H9 (cell line): ENCODE results near the gene EVI2A. TPM values are rescaled to one million over a fixed set of nuclear protein-coding genes. Genes with fewer than 3 reads are reported as not detected.

Source experiments
- DNase-seq: peaks from one replicate; pipeline ENCODE4 v3.0.0-alpha.2; 2017
- H2AFZ ChIP-seq: one replicate; pipeline ENCODE4 v1.6.1; 2013; ENCODE audit warnings: mild to moderate bottlenecking, low read length, control low read depth, moderate library complexity
- H2AK5ac ChIP-seq: 2 replicates; pipeline ENCODE4 v1.6.1; 2013; ENCODE audit warnings: low read length, control low read depth, mixed read lengths; ENCODE audit not compliant: insufficient read length
- H2BK120ac ChIP-seq: one replicate; pipeline ENCODE4 v1.6.1; 2013; ENCODE audit warnings: low read depth, mild to moderate bottlenecking, low read length, control low read depth, inconsistent platforms; ENCODE audit not compliant: poor library complexity, severe bottlenecking
- H2BK12ac ChIP-seq: 2 replicates; pipeline ENCODE4 v1.6.1; 2013; ENCODE audit warnings: low read length, control low read depth, mixed read lengths, low read depth; ENCODE audit not compliant: insufficient read length
- H2BK15ac ChIP-seq: 2 replicates; pipeline ENCODE4 v1.6.1; 2013; ENCODE audit warnings: low read depth, low read length, control low read depth
- H2BK20ac ChIP-seq: one replicate; pipeline ENCODE4 v1.6.1; 2013; ENCODE audit warnings: low read depth, mild to moderate bottlenecking, low read length, control low read depth, inconsistent platforms; ENCODE audit not compliant: poor library complexity, severe bottlenecking
- H2BK5ac ChIP-seq: 2 replicates; pipeline ENCODE4 v1.6.1; 2013; ENCODE audit warnings: low read length, control low read depth, mixed read lengths; ENCODE audit not compliant: insufficient read length
- H3K14ac ChIP-seq: 2 replicates; pipeline ENCODE4 v1.6.1; 2013; ENCODE audit warnings: low read length, control low read depth; ENCODE audit not compliant: insufficient read depth
- H3K18ac ChIP-seq: 2 replicates; pipeline ENCODE4 v1.6.1; 2013; ENCODE audit warnings: low read depth, mild to moderate bottlenecking, mixed read lengths, low read length, control low read depth; ENCODE audit not compliant: insufficient read length
- H3K23ac ChIP-seq: 2 replicates; pipeline ENCODE4 v1.6.1; 2013; ENCODE audit warnings: low read length, control low read depth, mixed read lengths, low read depth; ENCODE audit not compliant: insufficient read length
- H3K23me2 ChIP-seq: 2 replicates; pipeline ENCODE4 v1.6.1; 2013; ENCODE audit warnings: low read depth, mild to moderate bottlenecking, mixed read lengths, low read length, control low read depth; ENCODE audit not compliant: insufficient read length, poor library complexity, severe bottlenecking
- H3K27ac ChIP-seq: 2 replicates; pipeline ENCODE4 v1.5.1; 2013; ENCODE audit warnings: low read length, control low read depth, mixed read lengths, low read depth; ENCODE audit not compliant: insufficient read length
- H3K27me3 ChIP-seq: 2 replicates; pipeline ENCODE4 v1.6.1; 2013; ENCODE audit warnings: low read length, control low read depth, inconsistent platforms; ENCODE audit not compliant: insufficient read depth
- H3K4ac ChIP-seq: 2 replicates; pipeline ENCODE4 v1.6.1; 2013; ENCODE audit warnings: low read depth, mild to moderate bottlenecking, control low read depth, inconsistent platforms, low read length, moderate library complexity
- H3K4me1 ChIP-seq: 2 replicates; pipeline ENCODE4 v1.6.1; 2013; ENCODE audit warnings: low read length, control low read depth, inconsistent platforms; ENCODE audit not compliant: insufficient read depth
- H3K4me2 ChIP-seq: 2 replicates; pipeline ENCODE4 v1.6.1; 2013; ENCODE audit warnings: low read length, control low read depth, mixed read lengths; ENCODE audit not compliant: insufficient read length, insufficient read depth
- H3K56ac ChIP-seq: 2 replicates; pipeline ENCODE4 v1.6.1; 2013; ENCODE audit warnings: low read depth, mild to moderate bottlenecking, mixed read lengths, low read length, control low read depth; ENCODE audit not compliant: insufficient read length
- H3K79me1 ChIP-seq: 2 replicates; pipeline ENCODE4 v1.6.1; 2013; ENCODE audit warnings: low read depth, mild to moderate bottlenecking, moderate library complexity, low read length, control low read depth, inconsistent platforms; ENCODE audit not compliant: insufficient read depth, poor library complexity, severe bottlenecking
- H3K79me2 ChIP-seq: 2 replicates; pipeline ENCODE4 v1.6.1; 2013; ENCODE audit warnings: low read length, control low read depth, inconsistent platforms; ENCODE audit not compliant: insufficient read depth
- H3K9ac ChIP-seq: 2 replicates; pipeline ENCODE4 v1.6.1; 2013; ENCODE audit warnings: low read length, control low read depth, mixed read lengths; ENCODE audit not compliant: insufficient read length; ENCODE audit errors: extremely low read depth
- H3K9me3 ChIP-seq: one replicate; pipeline ENCODE4 v1.6.1; 2013; ENCODE audit warnings: low read depth, low read length, inconsistent platforms; ENCODE audit not compliant: control insufficient read depth
- H3T11ph ChIP-seq: one replicate; pipeline ENCODE4 v1.6.1; 2013; ENCODE audit warnings: mild to moderate bottlenecking, low read length, control low read depth, inconsistent platforms
- H4K20me1 ChIP-seq: one replicate; pipeline ENCODE4 v1.6.1; 2013; ENCODE audit not compliant: control insufficient read depth, insufficient read length, insufficient read depth
- H4K5ac ChIP-seq: 2 replicates; pipeline ENCODE4 v1.6.1; 2013; ENCODE audit warnings: low read depth, mild to moderate bottlenecking, mixed read lengths, low read length, control low read depth; ENCODE audit not compliant: insufficient read length
- H4K8ac ChIP-seq: replicated peaks from 2 replicates; pipeline ENCODE4 v1.6.1; 2013; ENCODE audit warnings: low read length, control low read depth, mixed read lengths, low read depth; ENCODE audit not compliant: insufficient read length
- H4K91ac ChIP-seq: 2 replicates; pipeline ENCODE4 v1.6.1; 2013; ENCODE audit warnings: low read depth, mild to moderate bottlenecking, moderate library complexity, mixed read lengths, low read length, control low read depth; ENCODE audit not compliant: insufficient read length
- H3K27ac Mint-ChIP-seq, 3 experiments: 2 replicates in 2 of 3; 3 replicates in 1 of 3; pipeline ENCODE4 v1.8.0; 2020 to 2021; ENCODE audit warnings: mixed read lengths in 3 of 3, mild to moderate bottlenecking in 1 of 3, moderate library complexity in 1 of 3
- H3K27me3 Mint-ChIP-seq: 2 replicates; pipeline ENCODE4 v1.8.0; 2021; ENCODE audit warnings: low read depth, mild to moderate bottlenecking, moderate library complexity, mixed read lengths
- H3K36me3 Mint-ChIP-seq, 3 experiments: 2 replicates in 2 of 3; 3 replicates in 1 of 3; pipeline ENCODE4 v1.8.0; 2020 to 2021; ENCODE audit warnings: low read depth in 3 of 3, mixed read lengths in 3 of 3; ENCODE audit not compliant: insufficient read depth in 1 of 3
- H3K4me1 Mint-ChIP-seq, 2 experiments: 2 replicates each; pipeline ENCODE4 v1.8.0; 2020; ENCODE audit warnings: mixed read lengths in 2 of 2
- H3K4me3 Mint-ChIP-seq, 2 experiments: 2 replicates in 1 of 2; 3 replicates in 1 of 2; pipeline ENCODE4 v1.8.0; 2020 to 2021; ENCODE audit warnings: mild to moderate bottlenecking in 2 of 2, mixed read lengths in 2 of 2, moderate library complexity in 1 of 2
- H3K9me3 Mint-ChIP-seq, 2 experiments: 2 replicates in 1 of 2; 3 replicates in 1 of 2; pipeline ENCODE4 v1.8.0; 2020; ENCODE audit warnings: mild to moderate bottlenecking in 2 of 2, mixed read lengths in 2 of 2, moderate library complexity in 1 of 2
- WGBS: extraction: QIAGEN DNeasy Blood & Tissue Kit; methylation state at CpG from one replicate; pipeline ENCODE4 v1.1.7; 2013; ENCODE audit warnings: missing lambda C conversion rate, low lambda C conversion rate, mixed read lengths; ENCODE audit not compliant: insufficient read length; ENCODE audit errors: extremely low coverage; 5-methylcytosine and 5-hydroxymethylcytosine counted together
- total RNA-seq: library from RNA; stranded (reverse); gene quantifications from 2 replicates; pipeline ENCODE4 v1.2.1, GENCODE V29; 2021
- TF ChIP-seq, protein P1 (sequence below): fragments of 200-600 bp; sonication (generic); conservative IDR thresholded peaks from 3 replicates; pipeline ENCODE4 v1.8.0; 2021; ENCODE audit warnings: antibody characterized with exemption, mild to moderate bottlenecking

Gene EVI2A
- total RNA-seq, 1 experiment from 2014 or later = not detected

DNA sequence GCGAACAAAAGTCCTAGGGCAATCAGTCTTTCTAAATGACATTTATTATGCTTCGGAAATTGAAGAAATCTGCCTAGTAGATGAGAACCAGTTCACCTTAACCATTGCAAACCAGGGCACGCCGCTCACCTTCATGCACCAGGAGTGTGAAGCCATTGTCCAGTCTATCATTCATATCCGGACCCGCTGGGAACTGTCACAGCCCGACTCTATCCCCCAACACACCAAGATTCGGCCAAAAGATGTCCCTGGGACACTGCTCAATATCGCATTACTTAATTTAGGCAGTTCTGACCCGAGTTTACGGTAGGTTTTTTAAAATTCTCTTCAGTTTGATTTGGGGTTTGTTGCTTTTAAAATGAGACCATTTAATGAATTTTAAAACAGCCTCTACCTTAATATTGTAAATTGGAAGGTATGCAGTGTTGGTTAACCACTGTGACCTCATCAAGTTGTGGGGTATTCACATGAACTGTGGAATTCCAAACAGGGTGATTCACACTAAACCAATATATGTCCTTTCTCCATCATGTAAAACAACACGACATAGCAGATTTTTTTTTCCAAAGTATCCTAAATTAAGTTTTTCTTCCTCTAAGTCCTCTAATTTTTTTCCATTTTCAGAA is 6.2 kb upstream of the EVI2A start:
- H3K27me3 Mint-ChIP-seq = no peaks in the 10 kb centered on the region
- Histone ChIP-seq H3K4ac (no peak overlapping the region), H3K23me2 (no peaks in the 10 kb centered on the region), H3K18ac (no peak overlapping the region), H3K27me3 (no peaks in the 10 kb centered on the region), H3K23ac (no peak overlapping the region), H3T11ph (no peak overlapping the region), H4K8ac (no peak overlapping the region), H3K4me2 (no peak overlapping the region), H2BK15ac (no peak overlapping the region), H2AK5ac (no peak overlapping the region), H3K79me1 (no peaks in the 10 kb centered on the region), H2BK120ac (no peak overlapping the region), H3K56ac (no peak overlapping the region), H2BK20ac (no peak overlapping the region), H4K91ac (no peak overlapping the region), H3K79me2 (no peaks in the 10 kb centered on the region), H3K4me1 (no peaks in the 10 kb centered on the region), H3K9ac (no peak overlapping the region), H4K5ac (no peak overlapping the region), H2AFZ (no peak overlapping the region), H3K9me3 (no peaks in the 10 kb centered on the region), H2BK12ac (no peak overlapping the region), H3K27ac (no peak overlapping the region), H4K20me1 (no peaks in the 10 kb centered on the region), H2BK5ac (no peak overlapping the region), H3K14ac (no peak overlapping the region)
- TF ChIP-seq, protein P1, sequence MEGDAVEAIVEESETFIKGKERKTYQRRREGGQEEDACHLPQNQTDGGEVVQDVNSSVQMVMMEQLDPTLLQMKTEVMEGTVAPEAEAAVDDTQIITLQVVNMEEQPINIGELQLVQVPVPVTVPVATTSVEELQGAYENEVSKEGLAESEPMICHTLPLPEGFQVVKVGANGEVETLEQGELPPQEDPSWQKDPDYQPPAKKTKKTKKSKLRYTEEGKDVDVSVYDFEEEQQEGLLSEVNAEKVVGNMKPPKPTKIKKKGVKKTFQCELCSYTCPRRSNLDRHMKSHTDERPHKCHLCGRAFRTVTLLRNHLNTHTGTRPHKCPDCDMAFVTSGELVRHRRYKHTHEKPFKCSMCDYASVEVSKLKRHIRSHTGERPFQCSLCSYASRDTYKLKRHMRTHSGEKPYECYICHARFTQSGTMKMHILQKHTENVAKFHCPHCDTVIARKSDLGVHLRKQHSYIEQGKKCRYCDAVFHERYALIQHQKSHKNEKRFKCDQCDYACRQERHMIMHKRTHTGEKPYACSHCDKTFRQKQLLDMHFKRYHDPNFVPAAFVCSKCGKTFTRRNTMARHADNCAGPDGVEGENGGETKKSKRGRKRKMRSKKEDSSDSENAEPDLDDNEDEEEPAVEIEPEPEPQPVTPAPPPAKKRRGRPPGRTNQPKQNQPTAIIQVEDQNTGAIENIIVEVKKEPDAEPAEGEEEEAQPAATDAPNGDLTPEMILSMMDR = no peak
- H3K36me3 Mint-ChIP-seq = peaks cover 0 to 23% (median 9%) of the 10 kb centered on the region in 3 experiments; a peak in 3 of 7 replicates
- no peak overlapping the region for H3K4me3 Mint-ChIP-seq
- no peaks in the 10 kb centered on the region for H3K9me3 Mint-ChIP-seq
- no peaks in the 10 kb centered on the region for H3K4me1 Mint-ChIP-seq
- DNase-seq = no peak
- H3K27ac Mint-ChIP-seq = 0 out of 7 replicates have a peak overlapping the region, but pooled peaks of 1 of the 3 experiments have one; percentile 28
- no CpG with 5 or more reads among the region's 12 CpGs for WGBS
